ENCODE results near the gene PRR5L. TPM values are rescaled to one million over a fixed set of nuclear protein-coding genes. Genes with fewer than 3 reads are reported as not detected.

Gene PRR5L
- total and polyA plus RNA-seq, 2 donors (not counting 1 experiment from before 2014, with no cell fraction given), result 4.0 to 5.9 TPM

GRCh38 chr11:36498721-36499120 lies 202.6 kb downstream of the PRR5L start:
- CTCF ChIA-PET, result interaction anchor here (1.0 to 2.9 kb wide), 2 partner anchors 11 to 207 kb away, joined by 3 to 14 read pairs; partner anchors contain the start of gene TRAF6
- Histone ChIP-seq H3K4me2 (replicated peaks; ENCODE audit: low read depth, low read length, poor library complexity, severe bottlenecking) (no peak overlapping the region), H3K79me2 (ENCODE audit: control insufficient read depth, insufficient read depth, low read length) (peaks cover 29% of the 10 kb centered on the region), H3K9ac (ENCODE audit: low read length) (no peak overlapping the region), H3K27ac (ENCODE audit: low read length in 2 of 2) (no peak overlapping the region), H3K4me1 (ENCODE audit: control insufficient read depth in 2 of 2, insufficient read depth in 2 of 2, low read length in 2 of 2) (no peaks in the 10 kb centered on the region), H3K36me3 (replicated peaks in 1 of 2; ENCODE audit: control extremely low read depth in 1 of 2, control insufficient read depth in 1 of 2, extremely low read depth in 1 of 2, insufficient read depth in 2 of 2, low read length in 1 of 2) (peaks cover 15 to 65% of the 10 kb centered on the region in 2 experiments), H2AFZ (ENCODE audit: insufficient read depth, low read depth, low read length, poor library complexity, severe bottlenecking) (no peak overlapping the region), H4K20me1 (ENCODE audit: control insufficient read depth, insufficient read depth, low read length, poor library complexity, severe bottlenecking) (peaks cover 33% of the 10 kb centered on the region), H3K9me3 (ENCODE audit: control extremely low read depth in 1 of 3, control insufficient read depth in 2 of 3, insufficient read depth in 1 of 3, low read length in 2 of 3) (no peaks in the 10 kb centered on the region), H3K27me3 (replicated peaks in 1 of 4; ENCODE audit: control extremely low read depth in 1 of 4, control insufficient read depth in 3 of 4, insufficient read depth in 4 of 4, low read length in 3 of 4) (no peaks in the 10 kb centered on the region), H3K4me3 (ENCODE audit: control extremely low read depth in 1 of 5, extremely low read depth in 1 of 5, insufficient read depth in 1 of 5, low read depth in 2 of 5, low read length in 4 of 5) (no peak overlapping the region)
- no peak for DNase-seq
- Mint-ChIP-seq H3K27ac (no peak overlapping the region), H3K9me3 (ENCODE audit: insufficient read depth) (no peaks in the 10 kb centered on the region), H3K27me3 (no peaks in the 10 kb centered on the region), H3K4me1 (peaks cover 6% of the 10 kb centered on the region), H3K4me3 (no peak overlapping the region)
- WGBS (ENCODE audit: insufficient coverage), result no CpG with 5 or more reads among the region's 1 CpG
- intact Hi-C loops (cut with micrococcal nuclease), result no loop called here
- ATAC-seq (ENCODE audit: low read depth), result no peak
- TF ChIP-seq CTCF (IDR thresholded peaks at IDR 0.05) (no peak), EZH2 (IDR thresholded peaks at IDR 0.05; ENCODE audit: borderline replicate concordance, insufficient read depth, low read depth, low read length, poor library complexity, severe bottlenecking) (no peak)
- POLR2A ChIA-PET, result no interaction called here

GRCh38 chr11:36499315-36499714 lies 203.2 kb downstream of the PRR5L start:
- CTCF ChIA-PET, result interaction anchor here (1.1 to 2.9 kb wide), 2 partner anchors 10 to 209 kb away, joined by 3 to 14 read pairs; partner anchors contain the start of gene TRAF6
- no peak overlapping the region for H3K4me2 ChIP-seq (replicated peaks; ENCODE audit: low read depth, low read length, poor library complexity, severe bottlenecking)
- peaks cover 6% of the 10 kb centered on the region for H3K4me1 Mint-ChIP-seq

More at GRCh38 chr11:36499315-36499714, 203.2 kb downstream of the PRR5L start:
- Histone ChIP-seq H3K4me3 (ENCODE audit: control extremely low read depth in 1 of 5, extremely low read depth in 1 of 5, insufficient read depth in 1 of 5, low read depth in 2 of 5, low read length in 4 of 5) (no peak overlapping the region), H2AFZ (ENCODE audit: insufficient read depth, low read depth, low read length, poor library complexity, severe bottlenecking) (no peak overlapping the region), H3K27me3 (replicated peaks in 1 of 4; ENCODE audit: control extremely low read depth in 1 of 4, control insufficient read depth in 3 of 4, insufficient read depth in 4 of 4, low read length in 3 of 4) (no peaks in the 10 kb centered on the region), H3K9ac (ENCODE audit: low read length) (no peak overlapping the region), H3K36me3 (replicated peaks in 1 of 2; ENCODE audit: control extremely low read depth in 1 of 2, control insufficient read depth in 1 of 2, extremely low read depth in 1 of 2, insufficient read depth in 2 of 2, low read length in 1 of 2) (peaks cover 13 to 63% of the 10 kb centered on the region in 2 experiments), H3K4me1 (ENCODE audit: control insufficient read depth in 2 of 2, insufficient read depth in 2 of 2, low read length in 2 of 2) (no peaks in the 10 kb centered on the region), H3K79me2 (ENCODE audit: control insufficient read depth, insufficient read depth, low read length) (peaks cover 34% of the 10 kb centered on the region), H3K9me3 (ENCODE audit: control extremely low read depth in 1 of 3, control insufficient read depth in 2 of 3, insufficient read depth in 1 of 3, low read length in 2 of 3) (no peaks in the 10 kb centered on the region), H4K20me1 (ENCODE audit: control insufficient read depth, insufficient read depth, low read length, poor library complexity, severe bottlenecking) (peaks cover 39% of the 10 kb centered on the region), H3K27ac (ENCODE audit: low read length in 2 of 2) (no peak overlapping the region)
- Mint-ChIP-seq H3K27ac (no peak overlapping the region), H3K9me3 (ENCODE audit: insufficient read depth) (no peaks in the 10 kb centered on the region), H3K27me3 (no peaks in the 10 kb centered on the region), H3K4me3 (no peak overlapping the region)
- intact Hi-C loops (cut with micrococcal nuclease), result no loop called here
- ATAC-seq (ENCODE audit: low read depth), result no peak
- no peak for TF ChIP-seq EZH2 (IDR thresholded peaks at IDR 0.05; ENCODE audit: borderline replicate concordance, insufficient read depth, low read depth, low read length, poor library complexity, severe bottlenecking)
- TF ChIP-seq CTCF (IDR thresholded peaks at IDR 0.05), result no peak
- no peak for DNase-seq
- WGBS (ENCODE audit: insufficient coverage), result no CpG with 5 or more reads among the region's 4 CpGs
- POLR2A ChIA-PET, result no interaction called here
